SK-N-SH treated with all-trans-retinoic acid at 6 μM for 48 hours (cell line): ENCODE results near the gene ANAPC15.
"Not testable (repeated sequence)": the region's sequence is repeated elsewhere in the genome, so short reads cannot be mapped to it uniquely, and the experiment has no call there.

Experiments used
- ATAC-seq: fragments of 200-7000 bp; cut with Tn5 transposase; 3 replicates; pipeline ENCODE4 v1.9.1; 2020; ENCODE audit warnings: mild to moderate bottlenecking, moderate library complexity
- CSDC2 ChIP-seq: fragments of 250-450 bp; sonication (Bioruptor Pico); IDR thresholded peaks from 2 replicates; pipeline ENCODE4 v1.5.0; 2020; ENCODE audit warnings: mild to moderate bottlenecking, moderate library complexity
- ISL1 ChIP-seq: fragments of 250-450 bp; sonication (Bioruptor Pico); IDR thresholded peaks from 2 replicates; pipeline ENCODE4 v2.1.2; 2022; ENCODE audit warnings: mild to moderate bottlenecking, moderate library complexity
- PPARA ChIP-seq: fragments of 250-450 bp; sonication (Bioruptor Pico); IDR thresholded peaks from 2 replicates; pipeline ENCODE4 v1.5.0; 2020; ENCODE audit warnings: mild to moderate bottlenecking, borderline replicate concordance
- RARB ChIP-seq: fragments of 250-450 bp; sonication (Bioruptor Pico); IDR thresholded peaks from 2 replicates; pipeline ENCODE4 v1.8.0; 2021; ENCODE audit warnings: mild to moderate bottlenecking, moderate library complexity
- SNAI2 ChIP-seq: fragments of 250-450 bp; sonication (Bioruptor Pico); IDR thresholded peaks from 2 replicates; pipeline ENCODE4 v1.5.0; 2020; ENCODE audit warnings: mild to moderate bottlenecking, moderate library complexity
- TCF4 ChIP-seq: fragments of 250-450 bp; sonication (Bioruptor Pico); IDR thresholded peaks from 2 replicates; pipeline ENCODE4 v1.8.0; 2021; ENCODE audit warnings: mild to moderate bottlenecking, moderate library complexity, borderline replicate concordance
- ZFP3 ChIP-seq: fragments of 250-450 bp; sonication (Bioruptor Pico); IDR thresholded peaks from 2 replicates; pipeline ENCODE4 v1.5.0; 2020; ENCODE audit warnings: mild to moderate bottlenecking, moderate library complexity
- ZNF565 ChIP-seq: fragments of 450-650 bp; formaldehyde crosslinking; conservative IDR thresholded peaks from 2 replicates; pipeline ENCODE4 v1.5.0; 2020; ENCODE audit warnings: low read depth, mild to moderate bottlenecking, moderate library complexity
- ZNF8 ChIP-seq: fragments of 450-650 bp; formaldehyde crosslinking; IDR thresholded peaks from 2 replicates; pipeline ENCODE4 v1.5.0; 2020; ENCODE audit warnings: mild to moderate bottlenecking, moderate library complexity
- TF ChIP-seq, protein P1 (sequence below): fragments of 250-450 bp; sonication (Bioruptor Pico); IDR thresholded peaks from 2 replicates; pipeline ENCODE4 v1.8.0; 2021; ENCODE audit warnings: low read depth, mild to moderate bottlenecking, moderate library complexity, borderline replicate concordance
- TF ChIP-seq, protein P2 (sequence below): fragments of 250-450 bp; sonication (Bioruptor Pico); IDR thresholded peaks from 2 replicates; pipeline ENCODE4 v1.5.1; 2021; ENCODE audit warnings: mild to moderate bottlenecking, moderate library complexity
- TF ChIP-seq, protein P3 (sequence below): fragments of 250-450 bp; sonication (Bioruptor Pico); IDR thresholded peaks from 2 replicates; pipeline ENCODE4 v1.8.0; 2020; ENCODE audit warnings: mild to moderate bottlenecking, moderate library complexity, borderline replicate concordance
- TF ChIP-seq, protein P4 (sequence below): fragments of 250-450 bp; sonication (Bioruptor Pico); IDR thresholded peaks from 2 replicates; pipeline ENCODE4 v1.5.0; 2020; ENCODE audit warnings: mild to moderate bottlenecking, moderate library complexity

Gene ANAPC15

DNA sequence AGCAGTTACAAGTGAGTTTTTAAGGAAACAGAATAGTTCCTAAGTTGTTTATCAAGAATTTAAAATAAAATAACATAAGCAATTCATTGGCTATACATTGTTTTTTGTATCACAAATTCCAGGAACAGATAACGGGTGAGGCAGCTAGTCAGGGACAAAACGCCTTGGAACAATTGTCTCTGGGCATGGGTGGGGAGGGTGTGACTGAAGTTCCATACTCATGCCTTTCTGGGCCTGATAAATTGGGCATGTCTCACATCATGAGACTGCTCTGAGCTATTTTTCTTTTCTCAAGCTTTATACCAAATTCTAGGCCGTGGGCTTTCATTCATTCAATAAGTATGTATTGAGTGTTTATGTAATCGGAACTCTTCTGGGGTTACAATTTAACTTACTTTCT, 44.6 kb upstream of the ANAPC15 start:
- TF ChIP-seq ZNF8 (no peak), CSDC2 (CRISPR knock-in tag) (no peak), PPARA (no peak), ZFP3 (CRISPR knock-in tag) (no peak), TCF4 (CRISPR knock-in tag) (no peak), SNAI2 (CRISPR knock-in tag) (no peak), RARB (CRISPR knock-in tag) (no peak)
- TF ChIP-seq, protein P1, sequence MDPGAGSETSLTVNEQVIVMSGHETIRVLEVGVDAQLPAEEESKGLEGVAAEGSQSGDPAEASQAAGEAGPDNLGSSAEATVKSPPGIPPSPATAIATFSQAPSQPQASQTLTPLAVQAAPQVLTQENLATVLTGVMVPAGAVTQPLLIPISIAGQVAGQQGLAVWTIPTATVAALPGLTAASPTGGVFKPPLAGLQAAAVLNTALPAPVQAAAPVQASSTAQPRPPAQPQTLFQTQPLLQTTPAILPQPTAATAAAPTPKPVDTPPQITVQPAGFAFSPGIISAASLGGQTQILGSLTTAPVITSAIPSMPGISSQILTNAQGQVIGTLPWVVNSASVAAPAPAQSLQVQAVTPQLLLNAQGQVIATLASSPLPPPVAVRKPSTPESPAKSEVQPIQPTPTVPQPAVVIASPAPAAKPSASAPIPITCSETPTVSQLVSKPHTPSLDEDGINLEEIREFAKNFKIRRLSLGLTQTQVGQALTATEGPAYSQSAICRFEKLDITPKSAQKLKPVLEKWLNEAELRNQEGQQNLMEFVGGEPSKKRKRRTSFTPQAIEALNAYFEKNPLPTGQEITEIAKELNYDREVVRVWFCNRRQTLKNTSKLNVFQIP (CRISPR knock-in tag), result no peak
- TF ChIP-seq, protein P2, sequence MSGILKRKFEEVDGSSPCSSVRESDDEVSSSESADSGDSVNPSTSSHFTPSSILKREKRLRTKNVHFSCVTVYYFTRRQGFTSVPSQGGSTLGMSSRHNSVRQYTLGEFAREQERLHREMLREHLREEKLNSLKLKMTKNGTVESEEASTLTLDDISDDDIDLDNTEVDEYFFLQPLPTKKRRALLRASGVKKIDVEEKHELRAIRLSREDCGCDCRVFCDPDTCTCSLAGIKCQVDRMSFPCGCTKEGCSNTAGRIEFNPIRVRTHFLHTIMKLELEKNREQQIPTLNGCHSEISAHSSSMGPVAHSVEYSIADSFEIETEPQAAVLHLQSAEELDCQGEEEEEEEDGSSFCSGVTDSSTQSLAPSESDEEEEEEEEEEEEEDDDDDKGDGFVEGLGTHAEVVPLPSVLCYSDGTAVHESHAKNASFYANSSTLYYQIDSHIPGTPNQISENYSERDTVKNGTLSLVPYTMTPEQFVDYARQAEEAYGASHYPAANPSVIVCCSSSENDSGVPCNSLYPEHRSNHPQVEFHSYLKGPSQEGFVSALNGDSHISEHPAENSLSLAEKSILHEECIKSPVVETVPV (CRISPR knock-in tag), result no peak
- TF ChIP-seq, protein P3, sequence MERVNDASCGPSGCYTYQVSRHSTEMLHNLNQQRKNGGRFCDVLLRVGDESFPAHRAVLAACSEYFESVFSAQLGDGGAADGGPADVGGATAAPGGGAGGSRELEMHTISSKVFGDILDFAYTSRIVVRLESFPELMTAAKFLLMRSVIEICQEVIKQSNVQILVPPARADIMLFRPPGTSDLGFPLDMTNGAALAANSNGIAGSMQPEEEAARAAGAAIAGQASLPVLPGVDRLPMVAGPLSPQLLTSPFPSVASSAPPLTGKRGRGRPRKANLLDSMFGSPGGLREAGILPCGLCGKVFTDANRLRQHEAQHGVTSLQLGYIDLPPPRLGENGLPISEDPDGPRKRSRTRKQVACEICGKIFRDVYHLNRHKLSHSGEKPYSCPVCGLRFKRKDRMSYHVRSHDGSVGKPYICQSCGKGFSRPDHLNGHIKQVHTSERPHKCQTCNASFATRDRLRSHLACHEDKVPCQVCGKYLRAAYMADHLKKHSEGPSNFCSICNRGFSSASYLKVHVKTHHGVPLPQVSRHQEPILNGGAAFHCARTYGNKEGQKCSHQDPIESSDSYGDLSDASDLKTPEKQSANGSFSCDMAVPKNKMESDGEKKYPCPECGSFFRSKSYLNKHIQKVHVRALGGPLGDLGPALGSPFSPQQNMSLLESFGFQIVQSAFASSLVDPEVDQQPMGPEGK (CRISPR knock-in tag), result no peak
- TF ChIP-seq, protein P4, sequence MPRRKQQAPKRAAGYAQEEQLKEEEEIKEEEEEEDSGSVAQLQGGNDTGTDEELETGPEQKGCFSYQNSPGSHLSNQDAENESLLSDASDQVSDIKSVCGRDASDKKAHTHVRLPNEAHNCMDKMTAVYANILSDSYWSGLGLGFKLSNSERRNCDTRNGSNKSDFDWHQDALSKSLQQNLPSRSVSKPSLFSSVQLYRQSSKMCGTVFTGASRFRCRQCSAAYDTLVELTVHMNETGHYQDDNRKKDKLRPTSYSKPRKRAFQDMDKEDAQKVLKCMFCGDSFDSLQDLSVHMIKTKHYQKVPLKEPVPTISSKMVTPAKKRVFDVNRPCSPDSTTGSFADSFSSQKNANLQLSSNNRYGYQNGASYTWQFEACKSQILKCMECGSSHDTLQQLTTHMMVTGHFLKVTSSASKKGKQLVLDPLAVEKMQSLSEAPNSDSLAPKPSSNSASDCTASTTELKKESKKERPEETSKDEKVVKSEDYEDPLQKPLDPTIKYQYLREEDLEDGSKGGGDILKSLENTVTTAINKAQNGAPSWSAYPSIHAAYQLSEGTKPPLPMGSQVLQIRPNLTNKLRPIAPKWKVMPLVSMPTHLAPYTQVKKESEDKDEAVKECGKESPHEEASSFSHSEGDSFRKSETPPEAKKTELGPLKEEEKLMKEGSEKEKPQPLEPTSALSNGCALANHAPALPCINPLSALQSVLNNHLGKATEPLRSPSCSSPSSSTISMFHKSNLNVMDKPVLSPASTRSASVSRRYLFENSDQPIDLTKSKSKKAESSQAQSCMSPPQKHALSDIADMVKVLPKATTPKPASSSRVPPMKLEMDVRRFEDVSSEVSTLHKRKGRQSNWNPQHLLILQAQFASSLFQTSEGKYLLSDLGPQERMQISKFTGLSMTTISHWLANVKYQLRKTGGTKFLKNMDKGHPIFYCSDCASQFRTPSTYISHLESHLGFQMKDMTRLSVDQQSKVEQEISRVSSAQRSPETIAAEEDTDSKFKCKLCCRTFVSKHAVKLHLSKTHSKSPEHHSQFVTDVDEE (CRISPR knock-in tag), result no peak
- ATAC-seq, result no peak

DNA sequence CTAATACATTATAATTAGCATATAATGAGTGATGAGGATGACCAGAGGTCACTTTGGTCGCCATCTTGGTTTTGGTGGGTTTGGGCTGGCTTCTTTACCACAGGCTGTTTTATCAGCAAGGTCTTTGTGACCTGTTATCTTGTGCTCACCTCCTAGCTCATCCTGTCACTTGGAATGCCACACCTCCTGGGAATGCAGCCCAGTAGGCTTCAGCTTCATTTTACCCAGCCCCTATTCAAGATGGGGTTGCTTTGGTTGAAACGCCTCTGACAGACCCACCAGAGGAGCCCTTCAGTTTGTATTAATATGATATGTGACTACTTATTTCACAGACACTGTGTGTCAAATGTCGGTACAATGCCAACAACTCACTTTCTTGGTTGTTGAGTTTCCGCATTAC, 43.3 kb upstream of the ANAPC15 start:
- no peak for TF ChIP-seq TCF4 (CRISPR knock-in tag)
- TF ChIP-seq, protein P3 (CRISPR knock-in tag), result no peak
- TF ChIP-seq, protein P4 (CRISPR knock-in tag), result no peak
- no peak for ATAC-seq

DNA sequence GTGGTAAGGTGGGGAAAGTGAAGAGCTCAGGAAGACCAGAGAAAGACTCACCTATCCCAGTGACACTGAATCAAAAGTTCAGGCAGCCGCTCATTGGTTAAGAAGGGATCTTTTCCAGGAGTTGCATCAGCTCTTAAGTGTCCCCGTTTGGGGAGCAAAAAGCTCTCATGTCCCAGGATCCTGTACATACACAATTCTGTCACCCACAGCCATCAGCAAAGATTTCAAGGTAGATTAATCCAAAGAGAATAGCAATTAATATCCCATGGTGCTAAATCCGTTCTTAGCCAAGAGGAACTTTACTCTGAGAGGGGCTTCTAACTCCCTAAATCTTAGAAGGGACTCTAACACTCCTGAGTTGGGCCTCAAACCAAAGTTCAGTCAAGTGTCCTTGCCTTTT, 42.3 kb upstream of the ANAPC15 start:
- TF ChIP-seq ZNF565 (no peak), ISL1 (CRISPR knock-in tag) (no peak)
- ATAC-seq, result no peak

DNA sequence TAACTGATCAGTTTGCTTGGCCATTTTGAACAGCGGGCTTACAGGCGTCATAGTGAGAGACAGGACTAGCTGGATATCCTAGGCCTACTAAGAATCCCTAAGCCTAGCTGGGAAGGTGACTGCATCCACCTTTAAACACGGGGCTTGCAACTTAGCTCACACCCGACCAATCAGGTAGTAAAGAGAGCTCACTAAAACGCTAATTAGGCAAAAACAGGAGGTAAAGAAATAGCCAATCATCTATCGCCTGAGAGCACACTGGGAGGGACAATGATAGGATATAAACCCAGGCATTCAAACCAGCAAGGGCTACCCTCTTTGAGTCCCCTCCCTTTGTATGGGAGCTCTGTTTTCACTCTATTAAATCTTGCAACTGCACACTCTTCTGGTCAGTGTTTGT, 41.4 kb upstream of the ANAPC15 start:
- not testable (repeated sequence) for ATAC-seq
